HG03442 (cell line): ENCODE results near the gene URAD.

Source experiments
- ATAC-seq: cut with Tn5 transposase; IDR thresholded peaks from one replicate; pipeline ENCODE4 v1.9.1; 2021; ENCODE audit warnings: mild to moderate bottlenecking, moderate library complexity; ENCODE audit not compliant: unreplicated experiment

Gene URAD

DNA sequence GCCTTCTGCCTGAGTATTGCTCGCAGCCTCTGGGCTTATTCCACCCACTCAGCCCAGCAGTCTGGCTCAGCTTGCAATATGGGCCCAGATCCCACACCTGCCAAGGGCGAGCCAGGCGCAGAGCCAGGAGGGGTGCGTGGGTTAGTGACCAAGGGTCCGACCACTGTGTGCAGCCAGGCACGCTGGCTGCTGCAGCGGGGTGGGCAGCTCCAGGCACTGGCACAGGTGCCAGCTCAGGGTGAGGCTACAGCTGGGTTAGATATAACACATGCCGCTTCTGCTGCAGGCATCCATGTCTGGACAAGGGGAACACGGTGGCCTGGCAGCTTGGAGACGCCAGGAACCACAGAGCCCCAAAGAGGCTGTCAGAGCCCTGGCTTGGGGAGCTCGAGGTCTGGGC is 12.6 kb upstream of the URAD start:
- ATAC-seq: no peak

DNA sequence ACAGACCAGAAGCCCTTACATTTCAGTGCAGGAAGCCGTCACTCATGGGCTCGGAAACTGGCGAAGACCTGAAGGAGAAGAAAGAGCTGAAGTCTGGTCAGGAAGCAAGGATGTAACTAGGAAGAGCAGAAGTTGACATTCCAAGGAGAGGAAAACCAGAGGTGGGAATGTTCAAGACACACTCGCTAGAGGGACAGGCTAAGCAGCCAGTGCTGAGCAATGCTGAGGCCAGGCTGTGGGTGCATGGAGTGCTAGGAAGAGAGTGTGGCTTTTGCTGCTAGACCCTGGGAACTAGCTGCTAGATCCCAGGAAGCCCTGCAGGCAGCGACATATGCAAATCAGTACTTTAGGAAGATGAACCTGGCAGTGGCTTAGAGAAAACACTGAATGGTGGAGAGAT is 12.1 kb upstream of the URAD start:
- no peak for ATAC-seq

DNA sequence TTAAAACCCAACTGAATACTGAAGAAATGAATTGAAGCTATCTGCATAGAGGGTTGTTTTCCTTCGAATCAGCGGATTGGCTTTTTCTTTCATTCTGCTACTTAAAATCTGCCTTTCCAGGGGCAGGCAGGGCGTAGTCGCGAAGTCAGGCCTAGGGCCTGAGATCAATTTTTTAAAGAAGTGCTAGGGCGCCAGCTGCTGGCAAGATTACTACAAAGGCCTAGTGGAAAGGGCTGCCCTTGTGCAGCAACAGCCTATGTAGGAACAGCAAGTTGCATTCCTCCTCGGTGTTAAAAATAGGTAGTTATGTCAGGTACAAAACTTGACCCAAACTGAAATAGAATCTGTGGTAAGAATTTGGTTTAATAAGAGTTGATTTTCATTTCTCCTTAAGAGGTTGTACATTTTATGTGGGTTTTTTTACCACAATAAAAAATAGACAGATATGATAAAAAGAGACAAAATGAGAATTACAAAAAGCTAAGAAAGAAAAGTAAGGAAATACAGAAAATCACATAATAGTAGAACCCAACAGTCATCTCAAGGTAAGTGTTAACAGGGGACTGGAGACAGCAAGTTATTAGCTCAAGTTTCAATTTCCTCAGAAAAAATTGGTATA is 9.5 kb upstream of the URAD start:
- ATAC-seq: no peak

GRCh38 chr13:27991881-27992280 is 3.4 kb upstream of the URAD start:
- no peak for ATAC-seq

GRCh38 chr13:27985600-27985999 is 2.9 kb downstream of the URAD start:
- no peak for ATAC-seq

- no peak for ATAC-seq
Measured at GRCh38 chr13:27982361-27982760, 6.1 kb downstream of the URAD start.

GRCh38 chr13:27981006-27981708 is 7.3 kb downstream of the URAD start:
- no peak for ATAC-seq

- ATAC-seq: no peak
Measured at GRCh38 chr13:27980280-27980998, 8.1 kb downstream of the URAD start.

DNA sequence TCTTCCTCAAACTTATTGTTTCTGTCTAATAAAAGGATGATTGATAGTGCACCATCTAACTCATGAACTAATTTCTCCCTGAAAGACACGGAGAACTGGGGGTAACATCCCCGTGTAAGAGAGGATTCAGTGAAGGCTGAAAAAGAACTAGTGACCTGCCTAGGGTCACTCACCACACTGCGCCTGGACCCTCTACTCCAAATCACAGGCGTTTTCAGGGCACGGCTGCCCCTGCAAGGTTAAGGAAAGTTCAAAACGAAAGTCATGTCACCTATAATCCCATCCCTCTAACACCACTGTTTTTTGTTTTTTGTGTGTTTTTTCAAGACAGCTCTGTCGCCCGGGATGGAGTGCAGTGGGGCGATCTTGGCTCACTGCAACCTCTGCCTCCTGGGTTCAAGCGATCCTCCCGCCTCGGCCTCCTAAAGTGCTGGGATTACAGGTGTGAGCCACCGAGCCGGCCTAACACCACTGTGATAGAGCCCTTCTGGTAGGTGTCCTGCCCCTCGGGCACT is 8.7 kb downstream of the URAD start:
- no peak for ATAC-seq

GRCh38 chr13:27979001-27979643 is 9.4 kb downstream of the URAD start:
- no peak for ATAC-seq

DNA sequence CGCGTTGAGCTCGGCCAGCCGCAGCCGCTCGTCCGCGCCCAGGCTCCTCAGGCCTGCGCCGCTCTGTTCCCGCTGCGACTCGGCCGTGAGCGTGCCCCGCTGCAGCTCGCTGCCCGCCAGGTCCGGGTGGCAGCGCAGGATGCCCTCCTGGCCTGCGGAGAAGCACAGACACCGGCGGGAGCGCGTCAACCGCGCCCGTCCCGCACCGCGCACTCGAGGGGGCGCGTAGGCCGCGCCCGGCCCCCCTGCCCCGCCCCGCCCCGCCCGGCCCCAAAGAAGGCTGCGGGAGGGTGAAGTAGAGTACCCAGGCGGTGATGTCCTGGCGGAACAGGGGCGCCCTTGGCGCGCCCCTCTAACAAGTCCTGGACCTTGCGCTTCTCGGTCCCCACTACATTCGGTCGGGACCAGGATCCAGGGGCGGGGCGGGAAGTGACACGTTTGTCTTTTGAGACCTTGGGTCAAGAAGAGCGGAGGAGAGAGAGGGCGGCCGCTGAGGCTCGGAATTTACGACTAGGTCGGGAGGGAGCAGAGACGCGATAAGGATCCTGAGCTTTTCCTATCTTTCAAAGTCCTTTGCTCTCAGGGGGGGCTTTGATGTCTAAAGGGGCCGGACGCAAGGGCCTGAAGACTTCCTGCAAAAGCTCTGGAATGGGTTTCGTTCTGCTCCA is 10.1 kb downstream of the URAD start:
- ATAC-seq: no peak

DNA sequence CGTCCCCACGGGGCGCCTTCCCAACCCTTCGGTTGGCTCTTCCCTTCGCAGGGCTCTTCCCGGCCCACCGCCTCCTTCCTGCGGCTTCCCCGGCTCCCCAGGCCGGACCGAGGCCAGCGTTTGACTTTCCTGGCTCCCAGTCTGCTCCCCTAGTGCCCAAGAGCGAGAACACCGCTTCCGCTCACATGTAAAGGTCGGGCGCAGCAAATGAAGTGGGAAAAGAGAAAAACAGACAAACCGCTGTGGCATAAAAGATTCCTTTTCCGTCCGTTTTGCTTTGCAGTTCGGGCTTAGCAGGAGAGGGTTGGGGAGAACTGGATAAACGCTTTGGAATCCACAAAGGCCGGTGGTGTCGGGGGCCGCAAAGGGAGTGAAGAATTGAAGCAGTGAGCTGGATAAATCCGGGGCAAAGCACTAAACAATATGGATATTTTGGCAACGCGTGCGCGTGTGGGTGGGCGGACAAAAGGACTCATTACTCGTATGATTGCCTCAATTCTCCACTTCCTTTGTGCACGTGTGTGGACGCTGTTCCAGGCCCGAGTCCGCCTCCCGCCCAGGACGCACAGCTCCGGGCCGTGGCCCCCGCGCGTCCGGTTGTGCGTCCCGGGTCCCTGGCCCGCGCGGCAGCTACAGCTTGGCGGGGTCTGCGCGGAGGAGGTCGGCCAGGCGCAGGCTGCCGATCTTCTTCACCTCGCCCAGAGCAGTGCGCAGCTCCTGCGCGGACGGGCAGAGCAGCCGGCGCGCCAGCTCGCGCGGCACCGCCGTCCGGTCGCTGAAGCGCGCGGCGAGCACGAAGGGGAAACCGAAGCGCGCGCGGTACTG is 10.8 kb downstream of the URAD start:
- no peak for ATAC-seq

DNA sequence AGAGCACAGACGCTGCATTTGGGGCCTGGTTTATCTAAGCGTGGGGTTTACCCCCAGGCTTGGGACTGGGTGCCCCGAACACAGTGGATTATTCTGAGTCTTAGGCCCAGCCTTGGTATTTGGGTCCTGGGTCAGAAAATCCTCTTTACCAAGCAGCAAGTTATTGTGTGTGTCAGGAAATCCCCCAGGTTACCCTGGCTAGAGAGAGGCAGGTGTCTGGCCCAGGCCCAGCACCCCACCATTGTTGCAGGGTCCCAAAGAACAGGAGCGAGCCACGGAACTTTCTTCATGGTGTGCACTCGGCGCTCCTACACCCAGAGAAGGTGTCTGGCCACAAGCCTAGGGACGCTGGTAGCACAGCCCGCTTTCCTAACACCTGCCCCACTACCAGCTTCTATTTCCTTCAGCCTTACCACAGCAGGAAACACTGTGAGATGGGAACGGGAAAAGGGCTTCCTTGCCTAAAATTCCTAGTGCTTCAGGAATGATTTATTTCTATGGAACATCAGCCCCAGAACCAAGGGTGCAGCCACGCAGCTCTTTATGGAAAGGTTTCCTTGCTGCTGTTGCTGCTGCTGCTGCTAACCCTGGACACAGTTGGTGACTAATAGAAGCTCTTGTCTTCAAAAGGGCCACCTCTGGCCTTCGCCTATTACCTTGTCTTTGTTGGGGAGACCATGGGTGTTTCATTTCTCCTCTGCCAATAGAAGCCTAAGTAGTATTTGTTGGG is 12.0 kb downstream of the URAD start:
- no peak for ATAC-seq

DNA sequence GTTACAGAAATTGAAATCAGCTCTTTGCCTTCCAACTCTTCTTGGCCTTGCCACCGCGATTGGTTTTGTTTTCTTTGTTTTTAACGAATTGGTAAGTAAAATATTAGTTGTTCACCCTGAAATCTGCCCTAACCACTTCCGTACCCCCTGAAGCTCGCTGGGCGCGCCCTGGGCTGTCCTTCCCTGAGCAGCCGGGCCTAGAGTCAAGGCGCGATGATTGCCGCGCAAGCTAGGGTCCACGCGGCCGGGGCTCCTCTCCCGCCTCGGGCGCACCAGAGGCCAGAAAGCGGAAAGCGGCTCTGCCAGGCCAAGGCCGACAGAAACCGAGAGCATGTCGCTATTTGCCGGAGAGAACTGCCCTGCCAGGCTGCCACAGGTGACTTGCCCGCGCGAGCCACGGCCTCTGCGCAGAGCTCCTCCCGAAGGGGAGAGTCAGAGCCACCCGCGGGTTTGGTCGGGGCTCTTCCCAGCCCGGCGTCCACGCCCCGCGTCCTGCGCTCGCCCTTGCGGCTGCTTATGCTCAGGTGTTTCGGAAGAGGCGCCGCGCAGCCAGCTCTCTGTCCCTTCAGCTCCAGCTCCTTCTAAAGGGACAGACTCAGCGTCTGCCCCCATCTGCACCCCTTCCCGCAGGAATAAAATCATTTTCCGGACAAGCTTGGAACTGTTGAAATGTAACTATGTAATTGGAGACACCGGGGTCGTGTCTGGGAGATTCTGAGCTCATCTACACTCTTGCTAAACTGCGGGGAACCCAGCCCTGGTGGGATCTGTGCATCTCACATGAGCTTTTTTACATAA is 12.7 kb downstream of the URAD start:
- no peak for ATAC-seq

DNA sequence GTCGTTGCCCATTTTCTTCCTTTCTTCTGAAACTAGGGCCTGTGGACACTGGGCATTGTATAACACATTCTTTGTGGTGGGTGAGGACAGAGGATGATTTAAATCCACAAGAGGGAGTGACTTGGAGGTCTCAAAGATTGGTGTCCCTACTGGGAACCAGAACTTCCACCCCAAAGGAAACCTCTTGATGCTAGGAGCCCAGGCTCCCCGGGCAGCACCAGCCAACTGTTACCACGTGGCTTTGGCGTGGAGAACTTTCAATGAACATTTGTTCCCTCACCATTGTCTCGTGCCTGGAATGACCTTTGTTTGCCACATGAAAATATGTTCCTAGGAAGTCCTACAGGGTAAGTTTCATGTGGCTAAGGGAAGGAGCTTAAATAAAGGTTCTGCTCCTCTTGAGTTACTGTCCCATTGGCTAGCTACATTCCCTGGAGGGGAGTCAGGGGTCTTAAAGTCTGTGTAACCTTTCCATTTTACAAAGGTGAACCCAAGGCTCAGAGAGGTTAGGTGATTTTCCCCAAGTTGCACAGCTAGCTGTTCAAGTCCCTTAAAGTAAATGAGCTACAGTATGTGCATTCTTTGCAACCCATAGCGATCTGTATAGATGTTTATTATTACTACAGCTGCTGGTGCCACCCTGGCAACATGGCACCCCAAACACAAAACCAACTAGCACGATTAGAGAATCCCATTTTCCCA is 14.4 kb downstream of the URAD start:
- no peak for ATAC-seq

- ATAC-seq: no peak
Measured at GRCh38 chr13:27973291-27973690, 15.2 kb downstream of the URAD start.

GRCh38 chr13:27972478-27972820 is 16.0 kb downstream of the URAD start:
- no peak for ATAC-seq
